NCI-H1436 (cell line): ENCODE results near the gene TMEM220.
"Not testable (repeated sequence)": the region's sequence is repeated elsewhere in the genome, so short reads cannot be mapped to it uniquely, and the experiment has no call there.

Source experiments
- DNase-seq: peaks from one replicate; lab custom pipeline; 2025; lab: John Stamatoyannopoulos, UW

The TMEM220 gene

DNA sequence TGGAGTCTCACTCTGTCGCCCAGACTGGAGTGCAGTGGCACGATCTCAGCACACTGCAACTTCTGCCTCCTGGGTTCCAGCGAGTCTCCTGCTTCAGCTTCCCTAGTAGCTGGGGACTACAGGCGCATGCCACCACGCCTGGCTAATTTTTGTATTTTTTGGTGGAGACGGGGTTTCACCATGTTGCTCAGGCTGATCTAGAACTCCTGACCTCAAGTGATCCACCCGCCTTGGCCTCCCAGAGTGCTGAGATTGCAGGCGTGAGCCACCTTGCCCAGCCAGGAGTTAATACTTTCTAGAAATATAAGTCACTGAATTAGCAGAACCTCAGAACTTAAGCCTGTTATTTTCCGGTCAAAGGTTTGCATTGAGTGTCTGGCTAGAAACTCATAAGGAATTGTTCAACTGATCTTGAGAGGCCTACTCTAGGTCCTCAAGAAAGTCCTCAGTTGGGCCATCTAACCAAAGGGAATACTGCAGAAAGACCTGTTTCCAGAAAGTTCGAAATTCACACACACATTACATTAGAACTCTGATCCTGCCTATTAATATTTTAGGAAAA is 1.4 kb downstream of the TMEM220 start:
- DNase-seq, result no peak

DNA sequence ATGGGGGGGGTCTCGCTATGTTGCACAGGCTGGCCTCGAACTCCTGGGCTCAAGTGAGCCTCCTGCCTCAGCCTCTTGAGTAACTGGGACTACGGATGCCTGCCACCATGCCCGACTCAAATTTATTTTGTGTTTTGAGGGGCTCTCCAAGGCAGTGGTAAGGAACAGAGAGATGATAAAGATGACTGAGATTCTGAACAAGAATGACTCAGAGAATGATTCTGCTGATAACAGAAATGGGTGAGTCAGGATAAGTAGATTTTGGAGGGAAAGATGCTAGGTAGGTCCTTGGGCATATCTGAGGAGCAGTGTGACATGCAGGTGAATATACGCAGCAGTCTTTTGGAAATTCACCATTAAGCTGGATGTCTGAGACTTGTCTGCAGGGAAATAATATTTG is 2.6 kb downstream of the TMEM220 start:
- DNase-seq, result no peak

GRCh38 chr17:10726196-10726595 is 3.6 kb downstream of the TMEM220 start:
- DNase-seq, result no peak

DNA sequence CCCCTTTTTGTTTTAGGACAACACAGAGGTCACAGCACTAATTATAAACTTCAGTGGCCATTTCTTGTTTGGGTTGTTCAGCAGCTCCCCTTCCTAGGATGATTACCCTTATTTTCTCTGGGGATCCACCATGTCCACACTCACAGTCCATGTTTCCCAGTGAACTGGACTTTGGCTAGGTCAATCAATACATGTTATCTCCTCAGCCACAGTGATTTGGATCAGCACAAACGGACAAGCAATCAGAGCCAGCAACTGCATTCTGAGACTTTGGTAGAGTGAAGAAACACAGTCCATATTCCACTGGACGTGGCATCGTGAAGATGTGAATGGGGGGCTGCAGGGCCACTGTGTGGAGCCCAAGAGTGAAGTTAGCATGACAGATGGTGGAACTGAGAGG is 4.6 kb downstream of the TMEM220 start:
- no peak for DNase-seq

- DNase-seq, result no peak
Measured at GRCh38 chr17:10724546-10725195, 5.2 kb downstream of the TMEM220 start.

GRCh38 chr17:10718547-10718946 is 11.3 kb downstream of the TMEM220 start:
- DNase-seq, result no peak

GRCh38 chr17:10716218-10716617 is 13.6 kb downstream of the TMEM220 start:
- DNase-seq, result no peak

GRCh38 chr17:10713318-10713717 is 16.5 kb downstream of the TMEM220 start:
- DNase-seq, result no peak

GRCh38 chr17:10705727-10706126 is 24.1 kb downstream of the TMEM220 start:
- DNase-seq, result no peak

- no peak for DNase-seq
Measured at GRCh38 chr17:10702574-10702973, 27.2 kb downstream of the TMEM220 start.

DNA sequence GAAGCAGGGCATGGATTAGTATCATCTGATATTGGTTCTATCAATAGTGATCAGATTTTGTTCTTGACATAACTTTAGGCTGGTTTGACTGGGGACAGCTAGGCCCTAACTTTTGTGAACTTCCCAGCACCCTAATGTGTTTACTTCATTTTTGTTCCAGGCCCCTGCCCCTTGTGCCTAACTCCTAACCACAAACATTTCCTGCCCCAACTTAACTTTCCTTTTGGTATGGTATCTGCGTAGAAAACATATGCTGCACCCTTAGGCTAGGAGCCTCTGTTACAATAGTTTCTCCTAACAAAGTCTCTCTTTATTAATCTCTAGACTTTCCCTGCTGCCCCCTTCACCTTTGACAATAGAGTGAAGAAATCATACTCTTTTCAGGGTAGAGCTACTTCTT is 30.0 kb downstream of the TMEM220 start:
- DNase-seq, result no peak

GRCh38 chr17:10698096-10698818 is 31.6 kb downstream of the TMEM220 start:
- no peak for DNase-seq

GRCh38 chr17:10697092-10698081 is 32.4 kb downstream of the TMEM220 start, which contains the start of the genes ADPRM and SCO1:
ADPRM (plus strand) TSS chr17:10697594; CDS start chr17:10704927, 7,333 bp downstream.
SCO1 (minus strand) TSS chr17:10697533; CDS start chr17:10697507, 26 bp downstream.
- DNase-seq, result peak; percentile 89

GRCh38 chr17:10695875-10696407 is 33.9 kb downstream of the TMEM220 start:
- DNase-seq, result not testable (repeated sequence)

GRCh38 chr17:10687499-10687898 is 42.3 kb downstream of the TMEM220 start:
- no peak for DNase-seq

GRCh38 chr17:10683853-10684252 is 46.0 kb downstream of the TMEM220 start:
- no peak for DNase-seq

GRCh38 chr17:10681866-10682446 is 47.9 kb downstream of the TMEM220 start:
- DNase-seq, result no peak

DNA sequence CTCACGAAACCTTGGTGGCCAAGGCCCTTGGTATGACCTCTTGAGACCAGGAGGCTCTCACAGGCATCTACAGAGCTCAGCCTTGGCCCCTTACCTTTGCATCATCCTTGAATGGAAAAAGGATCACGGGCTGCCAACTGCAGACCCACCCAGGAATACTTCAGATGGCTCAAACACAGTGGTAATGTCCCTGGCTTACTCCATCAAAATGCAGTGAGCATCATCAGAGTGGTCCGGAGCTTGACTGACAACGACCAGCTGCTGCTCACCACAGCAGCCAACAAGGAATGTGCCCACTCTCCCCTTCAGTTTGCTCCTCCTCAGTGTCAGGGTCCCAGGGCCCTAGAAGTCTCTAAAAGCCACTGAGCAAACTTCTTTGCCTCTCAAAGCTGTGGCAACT is 55.1 kb downstream of the TMEM220 start:
- DNase-seq, result no peak

GRCh38 chr17:10673312-10673711 is 56.5 kb downstream of the TMEM220 start:
- DNase-seq, result no peak

DNA sequence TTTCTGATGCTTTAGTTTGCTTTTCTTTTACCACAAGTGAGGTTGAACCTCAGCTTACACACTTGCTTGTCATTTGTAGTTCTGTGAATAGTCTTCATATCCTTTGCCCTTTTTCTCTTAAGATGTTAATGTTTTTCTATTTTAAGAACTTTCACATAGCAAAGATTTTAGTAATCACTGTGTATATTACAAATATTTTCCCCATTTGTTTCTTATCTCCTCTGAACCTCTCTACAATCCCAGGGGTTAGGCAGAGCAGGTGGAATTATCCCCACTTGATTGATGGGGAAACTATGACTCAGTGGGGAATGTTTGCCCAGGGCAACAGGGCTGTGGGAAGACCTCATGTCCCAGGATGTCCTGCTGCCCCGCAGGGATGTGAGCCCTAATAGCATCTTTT is 61.0 kb downstream of the TMEM220 start:
- DNase-seq, result no peak

GRCh38 chr17:10666906-10667305 is 62.9 kb downstream of the TMEM220 start:
- no peak for DNase-seq
